HG02610 (cell line): ENCODE results near the gene EIF4A3.

Experiments
- ATAC-seq: cut with Tn5 transposase; IDR thresholded peaks from one replicate; pipeline ENCODE4 v1.9.1; 2021; ENCODE audit warnings: mild to moderate bottlenecking, moderate library complexity; ENCODE audit not compliant: unreplicated experiment

EIF4A3 gene

GRCh38 chr17:80147035-80147822 lies at the start of gene EIF4A3:
Gene EIF4A3, minus strand, starts transcription at chr17:80147128. Its CDS starts 167 bp downstream, at chr17:80146961.
- ATAC-seq: peak; percentile 81

- ATAC-seq: no peak
Observed at GRCh38 chr17:80196652-80197051, 49.7 kb upstream of the EIF4A3 start.

- ATAC-seq: no peak
Observed at GRCh38 chr17:80195671-80196529, 49.0 kb upstream of the EIF4A3 start.

- no peak for ATAC-seq
Observed at GRCh38 chr17:80195141-80195540, 48.2 kb upstream of the EIF4A3 start.

- no peak for ATAC-seq
Observed at GRCh38 chr17:80191865-80192661, 45.1 kb upstream of the EIF4A3 start.

GRCh38 chr17:80191192-80191591 lies 44.3 kb upstream of the EIF4A3 start:
- ATAC-seq: no peak

GRCh38 chr17:80190716-80191115 lies 43.8 kb upstream of the EIF4A3 start:
- ATAC-seq: no peak

GRCh38 chr17:80189611-80190010 lies 42.7 kb upstream of the EIF4A3 start:
- ATAC-seq: no peak

- ATAC-seq: no peak
Observed at GRCh38 chr17:80187515-80187941, 40.6 kb upstream of the EIF4A3 start.

GRCh38 chr17:80187090-80187489 lies 40.2 kb upstream of the EIF4A3 start:
- ATAC-seq: no peak

- no peak for ATAC-seq
Observed at GRCh38 chr17:80185968-80186367, 39.0 kb upstream of the EIF4A3 start.

- no peak for ATAC-seq
Observed at GRCh38 chr17:80184423-80184714, 37.4 kb upstream of the EIF4A3 start.

GRCh38 chr17:80183581-80184422 lies 36.9 kb upstream of the EIF4A3 start:
- no peak for ATAC-seq

GRCh38 chr17:80182845-80183223 lies 35.9 kb upstream of the EIF4A3 start:
- no peak for ATAC-seq

GRCh38 chr17:80182118-80182844 lies 35.4 kb upstream of the EIF4A3 start:
- no peak for ATAC-seq

GRCh38 chr17:80181431-80181830 lies 34.5 kb upstream of the EIF4A3 start:
- ATAC-seq: no peak

GRCh38 chr17:80180192-80180591 lies 33.3 kb upstream of the EIF4A3 start:
- ATAC-seq: no peak

GRCh38 chr17:80177986-80178595 lies 31.2 kb upstream of the EIF4A3 start:
- no peak for ATAC-seq

- no peak for ATAC-seq
Observed at GRCh38 chr17:80176757-80177156, 29.8 kb upstream of the EIF4A3 start.
